A673 (cell line): ENCODE data around the gene CTSD. TPM values are rescaled to one million over a fixed set of nuclear protein-coding genes. Genes with fewer than 3 reads are reported as not detected.

Source experiments
- BruUV-seq: library from RNA; stranded (reverse); fragments of 400-500 nt; replicated peaks from 2 replicates; lab custom pipeline; 2021; lab: Mats Ljungman, UMichigan
- CTCF ChIA-PET: fragments of 300-600 bp; sonication (Branson Sonifier 250); formaldehyde crosslinking; loops from one replicate; lab custom pipeline; 2022; ENCODE audit warnings: antibody characterized with exemption; lab: Charles Lee
- POLR2A ChIA-PET: fragments of 300-600 bp; sonication (Branson Sonifier 250); formaldehyde crosslinking; loops from one replicate; lab custom pipeline; 2022; ENCODE audit warnings: antibody characterized with exemption; ENCODE audit not compliant: low non-redundant PET; lab: Charles Lee
- DNase-seq: peaks from one replicate; pipeline ENCODE4 v3.0.0-alpha.2; 2015; ENCODE audit warnings: low spot score
- H3K27ac ChIP-seq: fragments of 200-600 bp; sonication (generic); 2 replicates; pipeline ENCODE4 v1.5.1; 2016; ENCODE audit warnings: mixed run types, low read depth, mild to moderate bottlenecking, mixed read lengths, antibody characterized with exemption, low read length; ENCODE audit not compliant: poor library complexity, severe bottlenecking
- H3K27me3 ChIP-seq: fragments of 200-600 bp; sonication (generic); replicated peaks from 2 replicates; pipeline ENCODE4 v1.6.1; 2017; ENCODE audit warnings: mixed run types, low read depth, mild to moderate bottlenecking, mixed read lengths, antibody characterized with exemption, low read length; ENCODE audit not compliant: insufficient read depth, poor library complexity
- H3K36me3 ChIP-seq: fragments of 200-600 bp; sonication (generic); 2 replicates; pipeline ENCODE4 v1.6.1; 2016; ENCODE audit warnings: mixed run types, mild to moderate bottlenecking, mixed read lengths, antibody characterized with exemption, low read length; ENCODE audit not compliant: insufficient read depth, poor library complexity, severe bottlenecking
- H3K4me1 ChIP-seq: fragments of 200-600 bp; sonication (generic); 2 replicates; pipeline ENCODE4 v1.6.1; 2017; ENCODE audit warnings: mixed run types, mild to moderate bottlenecking, mixed read lengths, antibody characterized with exemption, low read length; ENCODE audit not compliant: insufficient read depth, poor library complexity, severe bottlenecking
- H3K4me3 ChIP-seq: fragments of 200-600 bp; sonication (generic); 2 replicates; pipeline ENCODE4 v1.5.1; 2016; ENCODE audit warnings: low read depth, mixed run types, mild to moderate bottlenecking, mixed read lengths, low read length; ENCODE audit not compliant: poor library complexity, severe bottlenecking
- H3K9me3 ChIP-seq: fragments of 200-600 bp; sonication (generic); 2 replicates; pipeline ENCODE4 v1.6.1; 2016; ENCODE audit warnings: mixed run types, low read depth, mild to moderate bottlenecking, mixed read lengths, antibody characterized with exemption, low read length; ENCODE audit not compliant: poor library complexity, severe bottlenecking
- EZH2 ChIP-seq: fragments of 200-600 bp; sonication (generic); IDR thresholded peaks from 2 replicates; pipeline ENCODE4 v1.6.1; 2017; ENCODE audit warnings: borderline replicate concordance, low read depth, mild to moderate bottlenecking, mixed read lengths, antibody characterized with exemption, low read length; ENCODE audit not compliant: poor library complexity, severe bottlenecking
- intact Hi-C: fragments of 100-400 bp; cut with micrococcal nuclease; formaldehyde crosslinking; loops from one replicate; pipeline ENCODE4 v1.10.0; 2022; ENCODE audit not compliant: unreplicated experiment
- total RNA-seq: library from RNA; stranded (reverse); gene quantifications from 2 replicates; pipeline ENCODE4 v1.2.3, GENCODE V29; 2021
- TF ChIP-seq, protein P1 (sequence below): fragments of 300-800, 200-600 bp; sonication (generic); conservative IDR thresholded peaks from 2 replicates; pipeline ENCODE4 v1.5.1; 2017; ENCODE audit warnings: low read depth, mild to moderate bottlenecking, antibody characterized with exemption, low read length, moderate library complexity, mixed read lengths

Gene CTSD
- total RNA-seq, 1 experiment from 2014 or later: 159 TPM

GRCh38 chr11:1812274-1812673 lies 48.5 kb upstream of the CTSD start:
- H3K27me3 ChIP-seq: peaks cover 8% of the 10 kb centered on the region
- ChIA-PET POLR2A (no interaction called here), CTCF (no interaction called here)
- no peak for DNase-seq
- no peaks in the 10 kb centered on the region for H3K4me1 ChIP-seq
- H3K9me3 ChIP-seq: no peaks in the 10 kb centered on the region
- no peak for TF ChIP-seq EZH2
- TF ChIP-seq, protein P1, sequence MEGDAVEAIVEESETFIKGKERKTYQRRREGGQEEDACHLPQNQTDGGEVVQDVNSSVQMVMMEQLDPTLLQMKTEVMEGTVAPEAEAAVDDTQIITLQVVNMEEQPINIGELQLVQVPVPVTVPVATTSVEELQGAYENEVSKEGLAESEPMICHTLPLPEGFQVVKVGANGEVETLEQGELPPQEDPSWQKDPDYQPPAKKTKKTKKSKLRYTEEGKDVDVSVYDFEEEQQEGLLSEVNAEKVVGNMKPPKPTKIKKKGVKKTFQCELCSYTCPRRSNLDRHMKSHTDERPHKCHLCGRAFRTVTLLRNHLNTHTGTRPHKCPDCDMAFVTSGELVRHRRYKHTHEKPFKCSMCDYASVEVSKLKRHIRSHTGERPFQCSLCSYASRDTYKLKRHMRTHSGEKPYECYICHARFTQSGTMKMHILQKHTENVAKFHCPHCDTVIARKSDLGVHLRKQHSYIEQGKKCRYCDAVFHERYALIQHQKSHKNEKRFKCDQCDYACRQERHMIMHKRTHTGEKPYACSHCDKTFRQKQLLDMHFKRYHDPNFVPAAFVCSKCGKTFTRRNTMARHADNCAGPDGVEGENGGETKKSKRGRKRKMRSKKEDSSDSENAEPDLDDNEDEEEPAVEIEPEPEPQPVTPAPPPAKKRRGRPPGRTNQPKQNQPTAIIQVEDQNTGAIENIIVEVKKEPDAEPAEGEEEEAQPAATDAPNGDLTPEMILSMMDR: no peak
- H3K36me3 ChIP-seq: no peaks in the 10 kb centered on the region
- H3K4me3 ChIP-seq: no peak overlapping the region
- no peak overlapping the region for H3K27ac ChIP-seq
- intact Hi-C loops: no loop called here
- BruUV-seq: no TSS peak

DNA sequence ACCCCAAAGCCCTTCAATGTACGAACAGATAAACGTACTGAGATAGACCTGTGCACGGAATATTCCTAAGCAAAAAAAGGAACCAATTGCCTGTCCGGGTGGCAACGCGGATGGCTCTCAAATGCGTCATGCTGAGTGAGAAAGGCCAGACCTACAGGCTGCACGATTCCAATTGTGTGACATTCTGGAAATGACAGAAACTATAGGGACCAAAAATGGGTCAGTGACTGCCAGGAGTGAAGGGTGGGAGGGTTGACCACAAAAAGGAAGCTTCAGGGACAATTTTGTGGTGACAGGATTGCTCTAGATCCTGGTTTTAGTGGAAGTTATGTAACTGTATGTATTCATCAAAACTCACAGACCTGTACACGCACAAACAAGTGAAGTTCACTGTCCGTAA lies 47.0 kb upstream of the CTSD start:
- no peak for TF ChIP-seq EZH2
- TF ChIP-seq, protein P1: no peak
- Histone ChIP-seq H3K4me3 (no peak overlapping the region), H3K27me3 (peaks cover 8% of the 10 kb centered on the region), H3K4me1 (no peaks in the 10 kb centered on the region), H3K27ac (no peak overlapping the region), H3K36me3 (no peaks in the 10 kb centered on the region), H3K9me3 (no peaks in the 10 kb centered on the region)
- no TSS peak for BruUV-seq
- ChIA-PET CTCF (no interaction called here), POLR2A (no interaction called here)
- intact Hi-C loops: no loop called here
- no peak for DNase-seq

- ChIA-PET POLR2A (no interaction called here), CTCF (no interaction called here)
- Histone ChIP-seq H3K9me3 (no peaks in the 10 kb centered on the region), H3K27me3 (peaks cover 8% of the 10 kb centered on the region), H3K4me3 (no peak overlapping the region), H3K36me3 (no peaks in the 10 kb centered on the region), H3K27ac (no peak overlapping the region), H3K4me1 (no peaks in the 10 kb centered on the region)
- TF ChIP-seq, protein P1: no peak
- no peak for TF ChIP-seq EZH2
- DNase-seq: no peak
- intact Hi-C loops: no loop called here
- no TSS peak for BruUV-seq
Measured at GRCh38 chr11:1807264-1807995, 43.7 kb upstream of the CTSD start.
